DMS79 treated with DMSO at 0.1 percent for 48 hours (cell line): ENCODE results near the gene CYP27A1.
"Not testable (repeated sequence)": the region's sequence is repeated elsewhere in the genome, so short reads cannot be mapped to it uniquely, and the experiment has no call there.

Source experiments
- DNase-seq: peaks from one replicate; lab custom pipeline; 2025; lab: John Stamatoyannopoulos, UW

CYP27A1 gene

DNA sequence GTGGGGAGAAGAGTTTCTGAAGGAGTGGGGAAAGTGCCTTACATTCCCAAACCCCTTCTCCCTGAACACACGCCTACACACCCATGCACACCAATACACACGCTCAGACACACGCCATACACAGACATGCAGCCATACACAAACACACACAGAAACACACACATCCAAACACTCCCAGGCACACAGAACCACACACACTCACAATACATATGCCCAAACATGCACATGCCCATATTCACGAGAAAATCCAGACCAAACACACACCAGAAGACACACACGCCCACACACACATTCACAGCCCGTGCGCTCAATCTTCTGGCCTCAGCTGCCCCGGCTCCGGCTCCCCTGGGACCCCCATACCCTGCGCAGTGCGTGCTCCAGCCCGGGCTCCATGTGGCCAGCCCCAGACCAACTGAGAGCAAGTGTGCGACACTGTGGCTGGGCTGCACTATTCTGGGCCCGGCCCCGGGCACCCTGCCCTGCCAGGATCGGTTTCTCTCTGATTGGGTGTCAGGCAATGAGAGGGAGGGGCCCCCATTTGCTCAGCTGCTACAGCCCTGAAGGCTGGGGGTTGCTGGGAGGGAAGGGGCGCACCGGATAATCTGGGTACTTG, 49.5 kb downstream of the CYP27A1 start, which contains the start of gene PRKAG3:
PRKAG3 (minus strand) TSS at position 426 of the 613 bp plus-strand sequence.
- DNase-seq = no peak

DNA sequence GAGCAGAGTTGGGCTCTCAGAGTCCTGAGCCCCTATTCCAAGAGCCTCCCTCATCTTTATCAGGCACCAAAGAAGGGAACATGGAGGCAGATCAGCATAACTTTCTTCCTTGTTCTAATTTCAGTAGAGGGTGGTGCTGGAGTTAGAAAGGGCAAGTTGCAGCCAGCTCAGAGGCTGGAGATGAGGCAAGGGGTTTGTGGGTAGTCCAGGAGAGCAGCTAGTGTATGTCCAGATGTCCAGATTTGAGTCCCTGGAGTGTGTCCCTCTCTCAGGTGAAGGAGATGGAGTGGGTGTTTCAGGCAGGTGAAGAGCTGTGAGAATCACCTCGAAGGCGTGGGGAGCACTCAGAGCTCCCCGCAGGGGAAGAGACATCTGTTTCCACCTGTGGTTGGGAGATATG, 50.1 kb downstream of the CYP27A1 start:
- DNase-seq = no peak

DNA sequence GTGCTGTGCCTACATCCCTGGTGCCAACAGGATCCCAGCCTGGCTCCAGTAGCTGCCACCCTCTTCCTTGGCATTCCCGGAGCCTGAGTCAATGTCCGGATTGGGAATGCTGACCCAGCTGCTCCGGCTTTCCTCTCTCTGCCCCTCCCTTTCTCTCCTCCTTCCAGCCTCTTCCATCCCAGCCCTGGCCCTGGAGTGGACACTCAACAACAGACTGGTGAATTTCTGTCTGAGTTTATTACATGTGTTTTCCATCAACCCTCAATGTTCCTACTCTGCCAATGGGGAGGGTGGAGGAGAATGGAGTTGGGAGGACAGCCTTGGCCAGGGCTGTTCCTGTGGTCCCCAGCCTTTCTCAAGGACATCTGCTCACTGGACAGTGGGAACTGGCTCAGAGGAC, 50.6 kb downstream of the CYP27A1 start:
- no peak for DNase-seq

DNA sequence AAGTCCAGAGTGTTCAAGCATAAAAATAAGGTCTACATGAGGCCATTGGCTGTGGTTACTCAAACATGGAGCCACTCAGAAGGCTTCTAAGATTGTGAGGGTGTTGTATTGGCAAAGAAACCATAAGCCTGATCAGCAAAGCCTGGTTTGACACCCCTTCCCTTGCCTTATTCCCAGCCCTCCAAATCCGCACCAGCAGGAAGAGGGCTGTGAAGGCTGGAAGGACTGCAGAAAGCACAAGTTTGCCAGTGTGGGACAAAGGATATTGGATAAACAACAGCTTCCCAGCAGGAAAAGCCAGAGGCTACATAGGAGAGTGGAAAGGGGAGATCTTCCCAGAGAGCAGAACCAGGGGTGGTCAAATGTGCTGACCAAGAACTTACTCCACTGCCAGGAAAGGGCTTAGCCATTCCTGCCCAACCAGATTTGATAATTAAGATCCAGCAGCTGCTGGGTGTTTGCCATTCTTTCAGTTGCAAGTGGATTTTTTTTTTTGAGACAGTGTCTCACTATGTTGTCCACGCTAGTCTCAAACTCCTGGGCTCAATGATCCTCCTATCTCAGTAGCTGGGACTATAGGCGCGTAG, 51.2 kb downstream of the CYP27A1 start:
- no peak for DNase-seq

DNA sequence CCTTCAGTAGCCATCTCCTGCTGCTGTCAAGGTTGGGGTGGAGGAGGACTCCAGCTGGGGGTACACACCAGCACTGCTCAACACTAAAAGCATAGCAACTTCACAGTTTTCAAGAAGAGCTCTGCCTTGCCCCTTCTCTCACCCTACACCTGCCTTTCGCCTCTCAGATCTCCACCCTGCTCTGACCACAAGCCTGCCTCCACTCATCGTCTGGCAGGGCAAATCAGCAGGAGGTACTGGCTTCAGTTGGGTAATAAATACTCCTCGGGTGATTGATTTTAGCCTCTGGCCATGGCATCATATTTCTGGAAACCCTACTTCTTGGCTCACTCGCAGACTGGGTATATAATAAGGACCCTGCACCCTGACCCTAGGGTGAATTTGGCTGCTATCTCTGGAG, 52.7 kb downstream of the CYP27A1 start:
- DNase-seq = peak; percentile 13

DNA sequence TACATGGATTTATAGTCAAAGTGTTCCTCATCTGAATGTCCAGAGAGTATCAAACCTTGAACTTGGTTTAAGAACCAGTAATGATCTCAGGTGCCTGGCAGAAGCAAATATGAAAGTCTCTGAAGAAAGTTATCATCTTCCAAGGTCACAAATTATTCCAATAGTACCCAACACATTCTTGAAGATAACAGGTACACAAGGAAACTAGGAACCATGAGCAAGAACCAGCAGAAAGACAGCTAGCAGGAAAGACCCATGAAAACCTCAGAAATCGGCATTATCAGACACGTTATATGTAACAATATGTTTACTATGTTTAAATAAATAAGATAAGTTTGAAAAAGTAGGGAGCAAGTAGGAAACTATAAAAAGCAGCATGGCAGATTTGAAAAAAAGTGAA, 55.5 kb downstream of the CYP27A1 start:
- DNase-seq = no peak

DNA sequence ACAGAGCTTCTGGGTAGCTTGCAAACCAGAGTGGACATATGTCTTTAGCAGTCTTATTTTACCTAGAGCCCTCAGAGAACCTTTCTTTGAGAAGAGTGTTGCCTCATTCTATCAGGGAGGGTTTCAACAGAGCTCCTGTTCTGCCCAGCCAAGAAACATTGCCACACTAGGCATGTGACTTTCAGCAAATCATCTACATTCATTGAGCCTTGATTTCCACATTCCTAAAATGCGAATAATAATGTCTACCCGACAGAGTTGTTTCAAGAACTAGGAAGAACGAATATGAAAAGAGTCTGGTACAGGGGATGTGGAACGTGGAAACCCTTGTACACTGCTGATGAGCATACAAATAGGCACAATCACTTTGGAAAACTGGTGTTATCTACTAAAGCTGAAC, 57.5 kb downstream of the CYP27A1 start:
- no peak for DNase-seq

DNA sequence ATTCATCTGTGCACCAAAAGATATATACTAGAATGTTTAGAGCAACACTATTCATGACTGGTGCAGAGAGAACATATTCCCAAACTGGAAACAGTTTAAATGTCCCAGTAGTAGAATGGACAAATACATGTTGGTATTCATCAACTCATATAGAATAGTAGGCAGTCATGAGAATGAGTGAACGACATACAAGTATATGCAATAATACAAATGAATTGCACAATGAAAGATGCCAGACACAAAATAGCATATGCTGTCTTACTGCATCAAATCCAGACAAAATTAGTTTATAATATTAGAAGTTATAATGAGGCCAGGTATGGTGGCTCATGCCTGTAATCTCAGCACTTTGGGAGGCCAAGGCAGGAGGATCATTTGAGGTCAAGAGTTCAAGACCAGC, 57.9 kb downstream of the CYP27A1 start:
- no peak for DNase-seq

DNA sequence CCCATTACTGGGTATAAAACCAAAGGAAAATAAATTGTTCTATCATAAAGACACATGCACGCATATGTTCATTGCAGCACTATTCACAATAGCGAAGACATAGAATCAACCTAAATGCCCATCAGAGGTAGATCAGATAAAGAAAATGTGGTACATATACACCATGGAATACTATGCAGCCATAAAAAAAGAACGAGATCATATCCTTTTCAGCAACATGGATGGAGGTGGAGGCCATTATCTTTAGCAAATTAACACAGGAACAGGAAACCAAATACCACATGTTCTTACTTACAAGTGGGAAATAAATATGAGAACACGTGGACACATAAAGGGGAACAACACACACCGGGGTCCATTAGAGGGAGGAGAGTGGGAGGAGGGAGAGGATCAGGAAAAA, 62.4 kb downstream of the CYP27A1 start:
- DNase-seq = not testable (repeated sequence)

DNA sequence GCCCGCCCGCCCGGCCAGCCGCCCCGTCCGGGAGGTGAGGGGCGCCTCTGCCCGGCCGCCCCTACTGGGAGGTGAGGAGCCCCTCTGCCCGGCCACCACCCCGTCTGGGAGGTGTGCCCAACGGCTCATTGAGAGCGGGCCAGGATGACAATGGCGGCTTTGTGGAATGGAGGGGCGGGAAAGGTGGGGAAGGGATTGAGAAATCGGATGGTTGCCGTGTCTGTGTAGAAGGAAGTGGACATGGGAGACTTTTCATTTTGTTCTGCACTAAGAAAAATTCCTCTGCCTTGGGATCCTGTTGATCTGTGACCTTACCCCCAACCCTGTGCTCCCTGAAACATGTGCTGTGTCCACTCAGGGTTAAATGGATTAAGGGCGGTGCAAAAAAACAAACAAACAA, 65.0 kb downstream of the CYP27A1 start:
- not testable (repeated sequence) for DNase-seq

DNA sequence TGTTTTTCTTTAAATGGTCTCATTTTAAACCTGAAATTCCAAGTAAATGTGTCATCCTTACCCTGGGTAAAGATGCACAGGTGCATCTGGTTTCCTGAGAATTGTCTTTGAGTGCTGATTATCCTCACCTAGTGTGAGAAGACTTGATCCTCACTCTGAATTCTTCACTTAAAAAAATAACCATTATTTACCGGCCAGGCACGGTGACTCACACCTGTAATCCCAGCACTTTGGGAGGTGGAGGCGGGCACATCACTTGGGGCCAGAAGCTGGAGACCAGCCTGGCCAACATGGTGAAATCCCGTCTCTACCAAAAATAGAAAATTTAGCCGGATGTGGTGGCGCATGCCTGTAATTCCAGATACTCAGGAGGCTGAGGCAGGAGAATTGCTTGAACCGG, 67.8 kb downstream of the CYP27A1 start:
- DNase-seq = no peak

DNA sequence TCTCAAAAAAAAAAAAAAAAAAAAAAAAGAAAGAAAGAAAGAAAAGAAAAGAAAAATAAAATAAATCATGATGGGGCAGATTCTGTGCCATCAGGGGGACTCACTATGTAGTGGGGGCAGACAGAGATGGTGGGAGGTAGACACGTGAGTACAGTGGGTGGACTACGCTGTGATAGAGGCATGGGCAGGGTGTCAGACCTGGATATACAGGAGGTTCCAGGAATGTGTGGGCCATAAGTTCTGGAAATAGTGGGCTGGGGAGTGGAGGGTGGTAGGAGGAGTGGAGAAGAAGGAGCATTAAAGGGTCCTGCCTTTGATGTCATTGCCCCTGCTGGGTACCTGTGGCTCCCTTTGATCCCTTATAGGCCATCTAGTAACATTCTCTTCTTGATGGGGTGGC, 68.8 kb downstream of the CYP27A1 start:
- DNase-seq = no peak

DNA sequence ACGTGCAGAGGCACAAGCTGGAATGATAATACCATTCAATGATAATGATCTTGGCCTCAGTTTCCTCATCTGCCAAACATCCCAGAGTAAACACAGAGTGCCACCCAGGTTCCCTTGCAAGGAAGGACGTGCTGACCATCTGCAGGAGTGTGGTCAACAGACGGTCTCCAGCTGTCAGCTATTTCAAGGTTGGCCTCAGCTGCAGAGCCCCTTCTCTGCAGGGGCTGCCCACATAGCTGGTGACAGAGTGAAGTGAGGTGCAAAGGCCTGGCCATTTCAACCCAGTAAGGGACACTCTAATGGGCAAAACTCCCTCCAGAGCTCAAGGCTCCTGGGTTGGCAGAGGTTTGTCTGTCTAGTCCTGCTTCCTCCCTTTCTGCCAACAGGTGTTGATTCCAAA, 69.3 kb downstream of the CYP27A1 start:
- no peak for DNase-seq

DNA sequence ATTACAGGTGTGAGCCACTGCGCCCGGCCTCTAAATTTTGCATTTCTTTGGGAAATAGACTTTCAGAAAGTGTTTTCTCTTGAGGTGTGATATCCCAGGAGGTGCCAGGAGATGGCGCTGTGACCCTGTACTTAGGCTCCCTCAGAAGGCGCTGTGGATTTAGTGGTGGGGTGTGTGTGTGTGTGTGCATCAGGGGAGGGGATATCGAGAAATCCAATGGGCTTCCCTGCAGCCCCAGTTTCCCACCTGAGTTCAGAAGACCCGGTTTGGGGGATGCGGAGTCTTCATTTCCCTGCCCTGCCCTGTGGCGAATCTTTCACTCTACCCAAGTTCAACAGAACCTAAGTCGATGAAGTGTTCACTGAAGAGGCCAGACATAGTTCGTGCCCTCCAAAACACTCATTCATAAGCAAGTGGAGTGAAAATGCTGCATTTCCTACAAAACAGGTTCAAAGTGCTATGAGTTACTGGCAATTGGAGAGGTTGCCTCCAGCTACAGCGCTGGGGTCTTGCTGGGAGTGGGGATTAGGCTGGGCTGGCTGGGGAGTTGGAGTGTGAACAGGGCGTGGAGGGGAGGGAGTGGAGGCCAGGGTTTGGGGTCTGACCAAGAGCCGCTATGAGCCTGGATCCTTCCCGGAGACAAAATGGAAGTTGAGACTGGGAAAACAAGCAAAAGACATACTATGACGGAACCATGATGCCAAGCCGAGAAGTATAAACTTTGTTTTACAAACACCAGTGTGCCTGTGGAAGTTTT, 71.1 kb downstream of the CYP27A1 start:
- DNase-seq = peak; percentile 61

DNA sequence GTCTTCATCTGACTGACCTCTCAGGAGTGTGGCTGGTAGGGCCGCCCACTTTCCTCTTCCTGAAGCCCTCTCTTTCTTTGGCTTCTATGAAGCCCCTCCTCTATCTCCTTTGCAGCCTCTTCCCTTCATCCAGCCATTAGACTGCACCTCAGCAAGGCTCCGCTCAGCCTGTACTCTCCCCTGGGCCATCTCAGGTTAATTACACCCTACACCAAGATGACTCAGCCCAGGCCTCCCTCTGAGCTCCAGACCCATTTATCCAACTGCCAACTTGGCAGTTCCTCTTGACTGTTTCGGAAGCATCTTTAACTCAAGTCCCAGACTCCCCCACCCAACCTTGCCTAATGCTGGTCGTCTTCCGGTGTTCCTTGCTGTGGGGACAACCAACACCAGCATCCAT, 71.8 kb downstream of the CYP27A1 start:
- no peak for DNase-seq

DNA sequence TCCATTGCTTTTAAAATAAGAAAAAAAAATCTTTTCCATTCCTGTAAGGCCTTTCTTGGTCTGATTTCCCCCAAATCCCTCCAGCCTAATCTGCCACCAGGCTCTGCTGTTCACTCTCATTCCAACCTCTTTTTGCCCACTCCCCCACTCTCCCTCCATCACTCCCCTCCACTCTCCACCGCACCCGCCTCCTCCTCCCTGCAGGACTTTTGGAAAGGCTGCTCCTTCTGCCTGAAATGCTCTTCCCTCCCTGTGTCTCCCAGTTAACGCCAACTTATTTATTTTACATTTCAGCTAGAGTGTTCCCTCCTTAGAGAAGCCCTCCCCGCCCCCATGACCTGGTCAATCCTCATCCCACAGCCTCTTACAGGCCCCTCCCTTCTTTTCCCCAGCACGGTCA, 72.9 kb downstream of the CYP27A1 start:
- no peak for DNase-seq

DNA sequence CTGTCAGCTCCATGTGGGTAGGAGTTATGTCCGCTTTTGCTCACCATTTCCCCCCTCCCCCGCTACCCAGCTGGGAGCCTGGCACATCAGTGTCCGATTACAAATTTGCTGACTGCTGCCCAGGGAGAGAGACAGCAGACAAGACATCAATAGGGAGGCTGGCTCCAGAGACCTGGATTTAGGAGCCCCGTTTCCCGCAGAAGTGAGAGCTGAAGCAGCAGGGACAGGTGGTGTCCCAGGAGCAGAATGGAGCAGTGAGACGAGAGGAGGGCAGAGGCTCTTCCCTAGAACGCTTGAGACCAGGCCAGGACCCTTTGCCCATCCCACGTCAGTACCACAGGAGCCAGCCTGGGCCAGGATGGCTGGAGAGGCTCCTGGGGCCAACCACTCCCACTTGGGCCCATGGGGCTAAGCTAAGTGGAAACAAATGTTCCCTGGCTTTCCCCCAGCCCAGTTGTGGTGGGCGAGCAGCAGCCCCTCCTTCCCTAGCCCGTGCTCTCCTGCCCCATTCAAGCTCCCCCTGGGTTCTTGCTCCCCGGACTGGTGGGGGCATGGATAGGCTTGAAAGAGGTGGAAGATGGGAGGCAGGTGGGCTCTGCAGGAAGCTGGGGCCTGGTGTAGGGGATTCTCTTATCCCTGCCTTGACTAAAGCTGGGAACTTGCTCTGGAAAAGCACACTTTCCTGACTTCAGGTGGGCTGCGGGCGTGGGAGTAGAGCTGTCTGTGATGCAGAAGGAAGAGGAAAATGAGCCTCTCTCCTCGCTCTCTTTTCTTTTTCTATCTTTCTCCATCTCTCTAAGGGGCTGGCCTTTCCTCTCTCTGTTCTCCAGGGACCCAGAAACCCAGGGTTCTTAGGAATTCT, 73.6 kb downstream of the CYP27A1 start:
- DNase-seq = no peak

DNA sequence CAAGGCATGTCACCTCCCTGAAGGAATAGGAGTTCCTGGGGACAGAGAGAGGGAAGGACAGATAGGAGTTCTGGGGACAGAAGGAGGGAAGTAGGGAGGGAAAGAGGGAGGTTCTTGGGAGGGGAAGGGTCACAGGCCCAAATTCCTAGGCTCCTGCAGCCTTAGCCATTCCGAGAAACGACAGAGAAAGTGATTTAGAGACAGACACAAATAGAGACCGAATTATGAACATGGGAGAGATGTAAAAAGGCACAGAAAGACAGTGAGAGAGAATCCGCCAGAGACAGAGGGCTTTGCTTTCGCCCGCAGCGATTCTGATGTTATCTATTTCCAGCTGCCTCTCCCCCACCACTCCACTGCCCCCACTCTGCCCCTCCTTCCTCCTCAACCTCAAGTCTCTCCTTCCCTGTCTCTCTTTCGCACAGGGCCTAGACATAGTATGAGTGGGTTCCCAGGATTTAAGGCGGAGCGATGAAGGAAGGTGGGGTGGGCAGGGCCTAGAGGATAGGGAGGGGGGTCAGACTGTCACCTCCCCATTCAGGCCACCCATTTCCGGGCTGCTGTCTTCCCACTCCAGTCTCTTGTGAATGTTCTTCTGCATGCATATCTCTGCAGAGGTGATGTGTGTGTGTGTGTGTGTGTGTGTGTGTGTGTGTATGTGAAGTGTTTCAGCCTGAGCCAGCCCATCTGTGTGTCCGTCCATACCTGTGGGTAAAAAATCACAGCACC, 74.4 kb downstream of the CYP27A1 start:
- no peak for DNase-seq

DNA sequence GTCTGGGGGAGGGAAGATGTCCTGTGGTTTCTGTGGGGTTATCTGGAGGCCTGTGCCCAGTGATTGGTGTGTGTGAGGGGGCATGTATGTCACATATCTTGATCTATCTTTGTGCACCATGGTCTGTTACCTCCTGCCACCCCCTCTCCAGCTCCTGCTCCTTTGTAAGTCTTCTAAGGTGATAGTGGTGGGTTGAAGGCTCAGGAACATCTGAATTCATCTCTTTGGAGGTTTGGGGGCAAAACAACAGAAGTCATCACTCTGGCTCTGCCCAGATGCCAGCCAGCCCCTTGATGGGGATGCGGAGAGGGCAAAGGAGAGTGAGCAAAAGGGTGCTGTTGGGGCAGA, 74.9 kb downstream of the CYP27A1 start:
- no peak for DNase-seq

DNA sequence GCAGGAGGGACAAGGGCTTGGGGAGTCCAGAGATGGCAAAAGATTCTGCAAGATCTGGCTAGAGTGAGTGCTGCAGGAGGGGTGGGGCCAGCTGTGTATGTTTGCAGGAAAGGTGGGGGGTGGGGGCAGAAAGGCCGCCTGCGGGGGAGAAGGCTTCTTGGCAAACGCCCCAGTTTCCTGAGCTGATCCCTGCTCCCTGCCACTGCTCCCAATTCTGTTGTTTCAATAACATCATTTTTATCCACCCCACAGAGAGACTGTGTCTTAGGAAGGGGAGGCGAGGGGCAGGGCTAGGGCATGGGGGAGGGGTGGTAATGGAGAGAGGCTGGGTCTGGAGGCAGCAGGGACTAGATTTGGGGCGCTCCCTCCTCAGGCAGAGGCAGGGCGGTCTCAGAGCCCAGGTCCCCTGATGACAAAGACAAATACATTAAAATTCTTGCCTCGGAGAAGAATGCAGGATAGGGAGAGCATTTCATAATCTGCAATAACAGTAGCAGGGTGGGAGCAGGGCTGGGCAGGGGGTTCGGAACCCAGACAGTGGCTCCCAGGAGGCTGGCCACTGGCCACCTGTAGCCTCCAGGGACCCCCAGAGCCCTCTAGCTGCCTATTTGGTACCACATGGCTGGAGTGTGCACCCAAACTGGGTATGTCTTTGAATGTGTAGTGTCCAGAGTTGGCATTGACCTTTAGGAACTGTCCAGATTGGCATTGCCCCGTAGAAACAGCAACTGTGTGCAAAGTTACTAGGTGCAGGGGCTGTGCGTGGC, 75.6 kb downstream of the CYP27A1 start:
- DNase-seq = no peak

DNA sequence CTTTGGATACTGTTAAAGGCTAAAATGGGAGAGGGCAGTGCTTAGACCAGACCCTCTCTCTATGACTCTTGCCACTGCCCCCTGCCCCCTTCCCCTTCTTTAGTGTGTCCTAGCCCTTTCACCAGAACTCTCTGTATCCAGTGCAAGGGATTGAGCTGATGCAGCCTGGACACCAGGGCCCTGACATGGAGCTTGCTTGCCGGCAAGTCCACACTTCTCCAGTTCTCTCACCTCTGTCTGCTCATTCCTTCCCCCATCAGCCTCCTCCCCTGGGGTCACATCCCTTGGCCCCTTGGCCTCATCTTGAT, 76.1 kb downstream of the CYP27A1 start:
- no peak for DNase-seq
